Karpas-422 (cell line): ENCODE data around the gene PPIL3. TPM values are rescaled to one million over a fixed set of nuclear protein-coding genes. Genes with fewer than 3 reads are reported as not detected.

ENCODE experiments used
- DNase-seq: peaks from one replicate; pipeline ENCODE4 v3.0.0-alpha.2; 2015
- H2AFZ ChIP-seq: fragments of 200-600 bp; sonication (generic); 2 replicates; pipeline ENCODE4 v1.6.1; 2014; ENCODE audit warnings: antibody characterized with exemption, low read length, mixed read lengths
- H3K27ac ChIP-seq: fragments of 200-600 bp; sonication (generic); 2 replicates; pipeline ENCODE4 v1.5.1; 2014; ENCODE audit warnings: mild to moderate bottlenecking, low read length, moderate library complexity
- H3K27me3 ChIP-seq: fragments of 200-600 bp; sonication (generic); 2 replicates; pipeline ENCODE4 v1.6.1; 2014; ENCODE audit warnings: low read length, mixed read lengths
- H3K36me3 ChIP-seq: fragments of 200-600 bp; sonication (generic); 2 replicates; pipeline ENCODE4 v1.6.1; 2014; ENCODE audit warnings: low read length, mixed read lengths; ENCODE audit not compliant: insufficient read depth
- H3K4me1 ChIP-seq: fragments of 200-600 bp; sonication (generic); 2 replicates; pipeline ENCODE4 v1.6.1; 2014; ENCODE audit warnings: mild to moderate bottlenecking, low read length, mixed read lengths
- H3K4me2 ChIP-seq: fragments of 200-600 bp; sonication (generic); 2 replicates; pipeline ENCODE4 v1.6.1; 2014; ENCODE audit warnings: low read length, low read depth, mild to moderate bottlenecking; ENCODE audit not compliant: poor library complexity, severe bottlenecking
- H3K4me3 ChIP-seq: fragments of 200-600 bp; sonication (generic); 2 replicates; pipeline ENCODE4 v1.5.1; 2014; ENCODE audit warnings: mild to moderate bottlenecking, antibody characterized with exemption, low read length, mixed read lengths
- H3K79me2 ChIP-seq: fragments of 200-600 bp; sonication (generic); 2 replicates; pipeline ENCODE4 v1.6.1; 2014; ENCODE audit warnings: mild to moderate bottlenecking, low read length, mixed read lengths
- H3K9ac ChIP-seq: fragments of 200-600 bp; sonication (generic); 2 replicates; pipeline ENCODE4 v1.6.0; 2014; ENCODE audit warnings: low read length
- H3K9me2 ChIP-seq: fragments of 200-600 bp; sonication (generic), shearing (Covaris generic); replicated peaks from 2 replicates; pipeline ENCODE4 v1.6.0; 2014; ENCODE audit warnings: mild to moderate bottlenecking, low read length, moderate library complexity; ENCODE audit not compliant: insufficient read depth
- H3K9me3 ChIP-seq: fragments of 300-700, 200-600 bp; sonication (generic); 2 replicates; pipeline ENCODE4 v1.6.1; 2014; ENCODE audit warnings: low read length, mixed read lengths
- H4K20me1 ChIP-seq: fragments of 200-600 bp; sonication (generic); 2 replicates; pipeline ENCODE4 v1.6.1; 2014; ENCODE audit warnings: mild to moderate bottlenecking, antibody characterized with exemption, low read length, low read depth; ENCODE audit not compliant: insufficient read depth
- small RNA-seq: library from RNA; depleted of rRNA; stranded (forward); fragments of <200 nt; gene quantifications from one replicate; pipeline ENCODE3, GENCODE V24; 2014
- total RNA-seq: library from RNA; depleted of rRNA; stranded (reverse); fragments of >200 nt; shearing (Covaris generic); gene quantifications from 2 replicates; pipeline ENCODE4 v1.2.3, GENCODE V29; 2014; ENCODE audit warnings: low replicate concordance; rRNA removed

Gene PPIL3
- total RNA-seq, 1 experiment from 2014 or later: 96.6 TPM

DNA sequence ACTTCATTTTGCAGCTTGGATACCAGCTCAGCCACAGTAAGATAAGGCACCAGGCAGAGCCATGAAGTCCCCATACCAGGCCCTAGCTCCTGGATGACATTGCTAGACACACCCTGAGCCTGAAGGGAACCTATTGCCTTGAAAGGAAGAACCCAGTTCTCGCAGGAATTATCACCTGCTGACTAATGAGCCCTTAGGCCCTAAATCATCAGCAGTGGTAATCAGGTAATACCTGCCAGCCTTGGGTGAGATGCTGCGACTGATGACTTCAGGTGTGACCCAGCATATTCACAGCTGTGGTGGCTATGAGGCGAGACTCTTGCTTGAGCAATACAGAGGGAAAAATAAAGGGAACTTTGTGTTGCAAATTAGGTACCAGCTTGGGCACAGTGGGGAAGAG is 49.4 kb downstream of the PPIL3 start:
- Histone ChIP-seq H3K27ac (no peak overlapping the region), H2AFZ (no peak overlapping the region), H3K9me2 (no peaks in the 10 kb centered on the region), H3K4me3 (no peak overlapping the region), H3K79me2 (no peaks in the 10 kb centered on the region), H3K4me1 (no peaks in the 10 kb centered on the region), H3K36me3 (no peaks in the 10 kb centered on the region), H3K4me2 (no peak overlapping the region), H4K20me1 (no peaks in the 10 kb centered on the region), H3K27me3 (no peaks in the 10 kb centered on the region), H3K9ac (no peak overlapping the region), H3K9me3 (peaks cover 9% of the 10 kb centered on the region; the same call in 1 of the 2 replicates)
- no peak for DNase-seq

DNA sequence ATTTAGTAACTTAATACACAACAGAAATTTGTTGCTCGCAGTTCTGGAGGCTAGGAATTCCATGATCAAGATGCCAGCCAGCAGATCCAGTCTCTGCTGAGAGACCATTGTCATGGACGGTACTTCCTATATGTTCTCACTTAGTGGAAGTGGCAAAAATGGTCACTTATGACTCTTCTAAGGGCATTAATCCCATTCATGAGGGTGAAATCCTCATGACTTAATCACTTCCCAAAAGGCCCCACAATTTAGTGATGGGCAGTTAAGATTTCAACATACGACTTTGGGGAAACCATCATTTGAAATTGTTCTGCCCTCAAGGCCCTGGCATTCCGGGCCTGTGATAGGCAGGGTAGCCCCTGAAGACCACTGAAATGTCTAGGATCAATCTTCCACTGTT is 54.2 kb downstream of the PPIL3 start:
- Histone ChIP-seq H3K79me2 (no peaks in the 10 kb centered on the region), H3K4me1 (no peaks in the 10 kb centered on the region), H3K4me2 (no peak overlapping the region), H2AFZ (no peak overlapping the region), H3K27me3 (no peaks in the 10 kb centered on the region), H3K9me2 (no peaks in the 10 kb centered on the region), H3K27ac (no peak overlapping the region), H3K9ac (no peak overlapping the region), H4K20me1 (no peaks in the 10 kb centered on the region), H3K4me3 (no peak overlapping the region), H3K9me3 (peaks cover 9% of the 10 kb centered on the region; the same call in 1 of the 2 replicates), H3K36me3 (no peaks in the 10 kb centered on the region)
- DNase-seq: no peak

DNA sequence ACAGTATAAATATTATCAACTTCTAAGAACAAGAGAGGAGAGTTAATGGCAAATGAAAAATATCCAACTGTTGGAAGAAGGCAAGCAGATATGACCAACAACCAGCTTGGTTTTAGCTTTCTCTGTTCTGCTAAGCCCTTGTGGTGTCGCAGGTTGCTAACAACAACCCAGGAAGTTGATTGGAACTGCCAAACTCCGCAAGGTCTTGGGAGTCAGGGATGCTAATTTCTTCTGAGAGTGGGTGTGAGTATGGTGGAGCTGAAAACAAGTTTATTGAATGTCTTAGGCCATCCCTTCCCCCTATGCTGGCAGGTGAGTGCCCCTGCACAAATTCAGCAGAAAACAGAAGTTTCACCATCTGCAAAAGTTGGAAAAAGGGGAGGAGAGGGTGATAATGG is 59.6 kb downstream of the PPIL3 start:
- DNase-seq: peak; percentile 17
- no peaks in the 10 kb centered on the region for H3K79me2 ChIP-seq
- no peaks in the 10 kb centered on the region for H3K9me3 ChIP-seq
- H3K4me2 ChIP-seq: no peak overlapping the region
- no peaks in the 10 kb centered on the region for H3K36me3 ChIP-seq
- H3K27me3 ChIP-seq: no peaks in the 10 kb centered on the region
- no peak overlapping the region for H3K27ac ChIP-seq
- H3K4me3 ChIP-seq: no peak overlapping the region
- H3K9ac ChIP-seq: no peak overlapping the region
- no peaks in the 10 kb centered on the region for H3K4me1 ChIP-seq
- H4K20me1 ChIP-seq: no peaks in the 10 kb centered on the region
- no peak overlapping the region for H2AFZ ChIP-seq
- no peaks in the 10 kb centered on the region for H3K9me2 ChIP-seq

DNA sequence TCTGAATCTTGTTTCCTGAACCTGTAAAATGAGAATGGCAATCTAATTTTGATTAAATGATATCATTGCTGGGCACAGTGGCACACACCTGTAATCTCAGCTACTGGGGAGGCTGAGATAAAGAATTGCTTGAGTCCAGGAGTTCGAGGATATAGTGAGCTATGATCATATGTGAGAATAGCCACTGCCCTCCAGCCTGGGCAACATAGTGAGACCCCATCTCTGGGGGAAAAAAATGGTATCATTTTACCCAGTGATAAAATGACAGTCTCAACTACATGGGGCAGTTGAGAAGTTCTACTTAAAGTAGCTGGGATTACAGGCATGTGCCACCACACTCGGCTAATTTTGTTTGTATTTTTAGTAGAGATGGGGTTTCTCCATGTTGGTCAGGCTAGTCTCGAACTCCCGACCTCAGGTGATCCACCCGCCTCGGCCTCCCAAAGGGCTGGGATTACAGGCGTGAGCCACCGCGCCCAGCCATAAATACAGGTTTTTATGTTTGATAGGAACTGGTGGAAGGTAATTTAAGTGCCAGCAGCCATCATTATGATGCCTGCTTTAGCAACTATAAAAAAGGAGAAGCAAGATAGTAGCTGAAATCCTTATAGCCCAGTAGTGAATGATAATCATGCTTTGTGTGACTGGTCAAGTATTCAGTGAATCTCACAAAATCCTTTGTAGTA is 60.2 kb downstream of the PPIL3 start:
- Histone ChIP-seq H2AFZ (no peak overlapping the region), H3K9ac (no peak overlapping the region), H3K36me3 (0 out of 2 replicates have a peak, but pooled peaks cover 2% of the 10 kb centered on the region), H4K20me1 (no peaks in the 10 kb centered on the region), H3K4me3 (no peak overlapping the region), H3K4me1 (no peaks in the 10 kb centered on the region), H3K9me3 (no peaks in the 10 kb centered on the region), H3K27me3 (no peaks in the 10 kb centered on the region), H3K9me2 (no peaks in the 10 kb centered on the region), H3K27ac (no peak overlapping the region), H3K79me2 (no peaks in the 10 kb centered on the region), H3K4me2 (no peak overlapping the region)
- peak; percentile 38 for DNase-seq

DNA sequence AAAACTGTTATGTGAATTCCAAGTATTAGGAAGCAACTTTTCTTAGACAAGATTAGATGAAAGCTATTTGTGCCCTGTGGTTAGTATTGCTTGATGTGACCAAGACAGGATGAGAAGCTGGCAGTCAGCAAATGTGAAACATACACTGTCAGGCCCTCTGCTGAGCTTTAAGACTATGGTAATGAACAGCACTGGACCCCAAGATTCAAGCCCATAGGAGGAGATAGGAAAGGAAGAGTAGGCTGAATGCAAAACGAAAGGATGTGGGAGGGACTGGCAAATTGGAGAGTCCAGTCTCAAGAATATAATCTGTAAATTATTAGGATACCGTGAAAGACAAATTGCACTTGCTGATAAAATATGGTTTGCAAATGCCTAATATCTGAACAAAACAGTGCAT is 60.8 kb downstream of the PPIL3 start:
- Histone ChIP-seq H3K4me3 (no peak overlapping the region), H3K27me3 (no peaks in the 10 kb centered on the region)
- peak; percentile 35 for DNase-seq

DNA sequence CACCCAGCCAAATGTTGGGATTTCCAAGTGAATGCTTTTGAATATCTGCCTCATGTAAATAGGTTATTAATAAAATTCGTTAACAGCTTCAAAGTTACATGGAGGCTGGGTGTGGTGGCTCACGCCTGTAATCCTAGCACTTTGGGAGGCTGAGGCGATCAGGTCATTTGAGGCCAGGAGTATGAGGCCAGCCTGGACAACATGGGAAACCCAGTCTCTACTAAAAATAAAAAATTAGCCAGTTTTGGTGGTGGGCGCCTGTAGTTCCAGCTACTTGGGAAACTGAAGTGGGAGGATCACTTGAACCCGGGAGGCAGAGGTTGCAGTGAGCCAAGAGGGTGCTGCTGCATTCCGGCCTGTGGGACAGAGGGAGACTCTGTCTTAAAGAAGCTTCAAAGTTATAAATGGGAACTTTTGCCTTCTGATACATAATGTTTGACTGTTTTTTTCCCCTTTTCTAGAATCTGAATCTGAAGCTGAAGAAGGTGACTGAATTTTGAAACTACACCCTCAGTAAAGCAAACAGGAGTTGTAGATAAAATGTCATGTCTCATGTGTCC is 67.1 kb downstream of the PPIL3 start:
- Histone ChIP-seq H3K27me3 (no peaks in the 10 kb centered on the region), H3K36me3 (peaks cover 51% of the 10 kb centered on the region), H3K9me3 (no peaks in the 10 kb centered on the region), H3K4me1 (0 out of 2 replicates have a peak, but pooled peaks cover 2% of the 10 kb centered on the region), H3K4me3 (no peak overlapping the region), H3K79me2 (no peaks in the 10 kb centered on the region), H4K20me1 (no peaks in the 10 kb centered on the region), H3K4me2 (no peak overlapping the region), H3K9me2 (no peaks in the 10 kb centered on the region), H2AFZ (no peak overlapping the region), H3K9ac (no peak overlapping the region), H3K27ac (no peak overlapping the region)
- DNase-seq: no peak

More for the DNA sequence above, 60.8 kb downstream of the PPIL3 start:
- H4K20me1 ChIP-seq: no peaks in the 10 kb centered on the region
- no peaks in the 10 kb centered on the region for H3K9me2 ChIP-seq
- no peaks in the 10 kb centered on the region for H3K9me3 ChIP-seq
- no peak overlapping the region for H2AFZ ChIP-seq
- H3K4me1 ChIP-seq: no peaks in the 10 kb centered on the region
- no peaks in the 10 kb centered on the region for H3K79me2 ChIP-seq
- H3K36me3 ChIP-seq: 0 out of 2 replicates have a peak, but pooled peaks cover 2% of the 10 kb centered on the region
- H3K4me2 ChIP-seq: no peak overlapping the region
- H3K9ac ChIP-seq: no peak overlapping the region
- no peak overlapping the region for H3K27ac ChIP-seq

Small RNA genes within 50 kb of the gene (small RNA-seq; reads per million reads assigned to genes)
- gene RF00019 (not detected), gene RNA5SP115 (0.40 reads per million, percentile 3 among the genes with 10 or more reads in this experiment), gene RNU6-312P (not detected), gene RNU6-31P (1.7 reads per million, percentile 46 among the genes with 10 or more reads in this experiment), gene RNU6-762P (not detected)

Other genes starting within 250 kb of the PPIL3 start
- gene BZW1, start 77.2 kb downstream of the PPIL3 start, total RNA-seq: 202 and 260 TPM in 2 replicates
- 54.7 and 119 TPM in 2 replicates for gene CLK1, start 24.4 kb downstream of the PPIL3 start, total RNA-seq
- gene NIF3L1, start 294 bp upstream of the PPIL3 start, total RNA-seq: 28.6 and 71.4 TPM in 2 replicates
- 23.2 and 38.5 TPM in 2 replicates for gene ORC2, start 74.6 kb upstream of the PPIL3 start, total RNA-seq
- gene HYCC2, start 182.6 kb upstream of the PPIL3 start, total RNA-seq: 10.4 and 40.0 TPM in 2 replicates
- gene NDUFB3, start 182.9 kb upstream of the PPIL3 start, total RNA-seq: 102 and 136 TPM in 2 replicates
- 62.6 and 63.5 TPM in 2 replicates for gene CFLAR, start 227.1 kb upstream of the PPIL3 start, total RNA-seq